GM10266 (cell line): ENCODE measurements around the gene TSN.
A peak's percentile ranks its signal among the peaks of the same experiment; 100 is the strongest.
"Not testable (repeated sequence)": the region's sequence is repeated elsewhere in the genome, so short reads cannot be mapped to it uniquely, and the experiment has no call there.

Source experiments
- DNase-seq: peaks from one replicate; pipeline ENCODE4 v3.0.0; 2012; ENCODE audit errors: extremely low spot score
- TF ChIP-seq, protein P1 (sequence below): IDR thresholded peaks from 2 replicates; pipeline ENCODE4 v1.5.1; 2012; ENCODE audit warnings: mild to moderate bottlenecking, low read depth; ENCODE audit not compliant: control insufficient read depth, insufficient read depth; ENCODE audit errors: missing control alignments

The TSN gene

DNA sequence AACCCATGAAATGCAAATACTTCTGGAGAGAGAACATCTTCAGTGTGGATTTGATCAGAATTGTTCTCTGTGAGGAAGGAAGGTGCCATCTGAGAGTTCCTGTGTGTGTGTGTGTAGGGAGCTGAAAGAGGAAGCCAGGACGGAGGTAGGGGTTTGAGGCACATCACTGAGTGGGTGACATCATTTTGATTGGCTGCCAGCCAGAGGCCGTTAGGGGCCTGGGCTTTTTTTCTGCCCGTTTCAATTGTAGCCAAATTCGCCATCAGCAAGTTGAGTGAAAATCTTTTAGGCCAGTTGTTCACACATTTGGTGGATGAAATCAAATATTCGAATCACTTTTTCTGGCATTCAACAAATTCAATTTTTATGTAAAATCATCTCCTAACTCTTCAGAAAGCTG lies 48.9 kb downstream of the TSN start:
- peak; percentile 43 for DNase-seq
- TF ChIP-seq, protein P1, sequence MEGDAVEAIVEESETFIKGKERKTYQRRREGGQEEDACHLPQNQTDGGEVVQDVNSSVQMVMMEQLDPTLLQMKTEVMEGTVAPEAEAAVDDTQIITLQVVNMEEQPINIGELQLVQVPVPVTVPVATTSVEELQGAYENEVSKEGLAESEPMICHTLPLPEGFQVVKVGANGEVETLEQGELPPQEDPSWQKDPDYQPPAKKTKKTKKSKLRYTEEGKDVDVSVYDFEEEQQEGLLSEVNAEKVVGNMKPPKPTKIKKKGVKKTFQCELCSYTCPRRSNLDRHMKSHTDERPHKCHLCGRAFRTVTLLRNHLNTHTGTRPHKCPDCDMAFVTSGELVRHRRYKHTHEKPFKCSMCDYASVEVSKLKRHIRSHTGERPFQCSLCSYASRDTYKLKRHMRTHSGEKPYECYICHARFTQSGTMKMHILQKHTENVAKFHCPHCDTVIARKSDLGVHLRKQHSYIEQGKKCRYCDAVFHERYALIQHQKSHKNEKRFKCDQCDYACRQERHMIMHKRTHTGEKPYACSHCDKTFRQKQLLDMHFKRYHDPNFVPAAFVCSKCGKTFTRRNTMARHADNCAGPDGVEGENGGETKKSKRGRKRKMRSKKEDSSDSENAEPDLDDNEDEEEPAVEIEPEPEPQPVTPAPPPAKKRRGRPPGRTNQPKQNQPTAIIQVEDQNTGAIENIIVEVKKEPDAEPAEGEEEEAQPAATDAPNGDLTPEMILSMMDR = no peak

DNA sequence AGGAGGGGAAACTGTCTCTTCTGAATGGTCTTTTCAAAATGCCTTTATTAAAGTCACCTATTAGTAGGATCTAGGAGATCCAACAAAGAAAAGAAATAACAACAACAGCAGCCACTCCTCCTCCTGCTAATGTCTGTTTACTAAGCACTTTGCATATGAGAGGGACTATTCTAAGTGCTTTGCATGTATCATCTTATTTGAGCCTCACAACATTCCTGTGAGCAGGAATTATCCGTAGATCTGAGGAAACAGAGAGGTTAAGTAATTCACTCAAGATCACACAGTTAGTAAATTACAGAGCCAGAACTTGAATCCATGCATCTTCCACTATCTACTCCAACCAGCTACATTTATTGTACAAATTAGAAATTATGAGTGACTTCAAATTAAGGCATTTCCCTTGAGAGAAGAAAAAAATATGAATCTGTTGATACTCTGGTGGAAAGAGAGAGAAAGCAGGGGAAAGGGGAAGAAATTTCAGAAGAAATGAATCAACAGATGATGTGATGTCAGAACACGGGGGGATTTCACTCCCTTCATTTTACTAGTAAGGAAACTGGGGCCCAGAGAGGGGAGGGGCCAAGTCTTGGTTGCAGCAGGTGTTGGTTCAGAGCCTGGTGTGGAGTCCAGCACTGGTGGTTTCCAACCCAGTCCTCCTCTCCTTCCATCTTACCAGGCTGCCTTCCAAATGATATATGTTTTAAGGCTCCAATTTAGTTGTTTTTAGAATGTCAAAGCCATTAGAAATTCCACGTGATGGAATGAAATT lies 49.7 kb downstream of the TSN start:
- DNase-seq = no peak

DNA sequence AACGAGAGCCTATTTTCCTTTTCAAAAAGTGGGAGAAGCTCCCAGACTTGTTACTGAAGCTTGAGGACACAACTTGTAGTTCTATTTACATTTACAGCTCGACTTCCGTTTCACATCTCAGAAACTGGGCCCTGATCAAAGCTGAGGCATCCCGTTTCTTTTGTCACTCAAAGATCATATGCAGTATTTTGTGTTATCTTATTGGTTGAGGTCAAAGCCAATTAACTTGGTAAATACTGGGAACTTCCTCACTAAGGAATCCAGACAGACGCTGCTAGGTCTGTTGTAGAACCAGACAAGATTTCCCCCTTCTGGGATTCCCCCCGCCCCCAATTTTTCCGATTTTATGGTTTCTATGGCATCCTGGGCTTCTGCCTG lies 50.3 kb downstream of the TSN start:
- TF ChIP-seq, protein P1 = no peak
- DNase-seq = no peak

More for the DNA sequence above, 49.7 kb downstream of the TSN start:
- TF ChIP-seq, protein P1 = no peak

DNA sequence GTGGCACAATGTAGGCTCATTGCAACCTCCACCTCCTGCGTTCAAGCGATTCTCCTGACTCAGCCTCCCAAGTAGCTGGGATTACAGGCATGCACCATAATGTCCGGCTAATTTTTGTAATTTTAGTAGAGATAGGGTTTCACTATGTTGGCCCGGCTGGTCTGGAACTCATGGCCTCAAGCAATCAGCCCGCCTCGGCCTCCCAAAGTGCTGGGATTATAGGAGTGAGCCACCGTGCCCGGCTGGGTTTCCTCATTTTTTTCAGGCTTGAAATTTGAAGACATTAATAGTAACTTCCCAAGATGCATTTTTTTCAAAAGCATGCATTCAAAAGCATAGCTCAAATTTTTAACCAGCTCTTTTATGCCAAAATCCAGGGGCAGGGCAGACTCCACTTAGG lies 52.3 kb downstream of the TSN start:
- DNase-seq = not testable (repeated sequence)

DNA sequence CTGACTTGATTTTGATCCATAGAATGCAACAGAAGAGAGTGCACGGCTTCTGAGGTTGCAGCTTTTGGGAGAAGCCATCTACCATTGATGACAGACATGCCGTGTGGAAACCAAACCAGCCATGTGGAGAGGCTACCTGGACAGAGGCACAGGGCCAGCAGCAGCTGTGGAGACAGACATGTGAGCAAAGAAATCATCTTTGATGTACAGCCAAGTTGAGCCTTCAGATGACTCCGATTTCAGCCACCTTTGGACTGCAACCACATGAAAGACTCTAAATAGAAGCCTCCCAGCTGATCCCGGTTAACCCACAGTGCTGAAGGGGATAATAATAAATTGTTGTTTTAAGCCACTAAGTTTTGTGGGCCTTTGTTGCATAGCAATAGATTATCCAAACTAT lies 54.2 kb downstream of the TSN start:
- TF ChIP-seq, protein P1 = no peak
- DNase-seq = no peak

DNA sequence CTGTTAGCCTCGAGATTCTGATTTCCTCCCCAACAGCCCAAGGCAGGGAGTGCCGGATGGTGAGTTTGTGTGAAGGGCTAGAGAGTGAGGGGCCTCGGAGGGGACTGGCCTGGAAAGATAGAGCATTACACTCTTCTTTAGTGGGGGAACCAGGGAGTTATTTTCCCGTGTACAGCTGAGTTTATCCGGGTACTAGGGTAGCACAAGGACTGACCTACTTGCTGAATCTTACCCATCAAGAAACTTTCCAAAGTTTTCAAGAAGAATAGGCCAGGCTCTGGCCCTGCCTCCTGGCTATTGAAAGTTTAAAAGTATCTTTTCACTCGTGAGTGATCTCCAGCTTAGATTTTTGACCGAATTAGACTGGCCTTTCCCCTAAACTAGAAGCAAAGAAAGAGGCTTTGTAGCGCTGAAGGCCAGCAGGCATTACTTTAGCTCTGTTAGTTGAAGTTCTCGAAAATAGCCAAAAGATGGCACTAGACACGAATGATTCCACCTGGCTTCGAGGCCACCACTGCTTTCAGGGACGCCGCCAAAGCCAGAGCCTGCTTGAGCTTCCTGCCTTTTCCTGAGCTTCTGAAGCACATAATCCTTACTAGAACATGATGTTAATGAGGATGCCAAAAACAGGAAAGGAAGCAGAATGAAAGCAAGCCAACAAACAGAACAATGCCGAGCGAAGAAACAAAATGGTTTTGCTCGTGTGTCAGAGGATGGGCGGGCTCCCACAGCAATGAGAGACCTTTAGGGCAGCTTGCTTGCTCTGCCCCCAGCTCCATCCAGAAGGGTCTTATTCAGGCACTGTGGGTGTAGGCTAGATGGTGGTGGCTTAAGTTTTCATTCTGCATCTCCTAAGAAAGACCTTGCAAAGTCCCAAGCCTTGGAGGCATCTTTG lies 55.8 kb downstream of the TSN start:
- TF ChIP-seq, protein P1 = peak; percentile 58

DNA sequence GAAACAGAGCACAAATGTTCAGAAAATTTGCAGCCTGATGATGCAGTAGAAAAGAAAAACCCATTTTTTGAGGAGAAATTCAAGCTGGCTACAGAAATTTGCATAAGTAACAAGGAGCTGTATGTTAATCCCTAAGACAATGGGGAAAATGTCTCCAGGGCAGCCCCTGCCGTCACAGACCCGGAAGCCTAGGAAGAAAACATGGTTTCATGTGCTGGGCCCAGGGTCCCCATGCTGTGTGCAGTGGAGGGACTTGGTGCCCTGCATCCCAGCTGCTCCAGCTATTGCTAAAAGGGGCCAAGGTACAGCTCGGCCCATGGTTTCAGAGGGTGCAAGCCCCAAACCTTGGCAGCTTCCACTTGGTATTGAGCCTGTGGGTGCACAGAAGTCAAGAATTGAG lies 57.6 kb downstream of the TSN start:
- DNase-seq = not testable (repeated sequence)

More for the DNA sequence above, 55.8 kb downstream of the TSN start:
- peak; percentile 51 for DNase-seq

DNA sequence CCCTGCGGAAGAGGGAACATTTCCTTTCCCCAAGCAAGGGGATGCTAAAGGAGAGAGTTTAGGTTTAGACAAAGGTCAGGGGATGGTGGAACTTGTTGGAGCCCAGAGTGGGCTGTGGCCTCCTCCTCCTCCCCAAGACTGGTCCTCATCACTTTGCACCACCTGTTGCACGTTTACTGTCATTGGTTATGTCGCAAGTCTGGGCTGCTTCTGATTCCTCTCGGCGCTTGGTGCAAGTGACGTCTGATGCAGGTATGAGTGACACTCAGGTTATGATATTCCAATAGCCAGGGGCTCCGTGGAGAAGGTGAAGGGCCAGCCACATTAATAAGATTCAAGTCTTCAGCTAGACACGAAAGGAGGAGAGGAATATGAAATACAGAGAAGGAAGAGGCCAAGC lies 59.8 kb downstream of the TSN start:
- TF ChIP-seq, protein P1 = no peak
- no peak for DNase-seq
